HFFc6 (cell line): Measurements from ENCODE around the gene LATS2. TPM values are rescaled to one million over a fixed set of nuclear protein-coding genes. Genes with fewer than 3 reads are reported as not detected.

Source experiments
- DNase-seq: peaks from one replicate; pipeline ENCODE4 v3.0.0-alpha.2; 2018
- H3K27ac Mint-ChIP-seq: 2 replicates; pipeline ENCODE4 v1.8.0; 2020; ENCODE audit warnings: mild to moderate bottlenecking, mixed read lengths
- H3K27me3 Mint-ChIP-seq: 2 replicates; pipeline ENCODE4 v1.8.0; 2021; ENCODE audit warnings: mild to moderate bottlenecking, moderate library complexity, mixed read lengths; ENCODE audit not compliant: insufficient read depth
- H3K36me3 Mint-ChIP-seq: 2 replicates; pipeline ENCODE4 v1.8.0; 2021; ENCODE audit warnings: low read depth, mixed read lengths
- H3K4me1 Mint-ChIP-seq: 2 replicates; pipeline ENCODE4 v1.8.0; 2020; ENCODE audit warnings: low read depth, mixed read lengths
- H3K4me3 Mint-ChIP-seq: 2 replicates; pipeline ENCODE4 v1.8.0; 2020; ENCODE audit warnings: mild to moderate bottlenecking, moderate library complexity, mixed read lengths
- H3K9me3 Mint-ChIP-seq: 2 replicates; pipeline ENCODE4 v1.8.0; 2020; ENCODE audit warnings: mild to moderate bottlenecking, mixed read lengths
- CTCF ChIP-seq: fragments of 200-600 bp; sonication (generic); IDR thresholded peaks from 2 replicates; pipeline ENCODE4 v1.5.0; 2021; ENCODE audit warnings: antibody characterized with exemption, mild to moderate bottlenecking
- total RNA-seq, 6 experiments: library from RNA; stranded (reverse); fragmentation: NEBNext Ultra II Directional; extraction: Animal tissue kit (Norgen Biotek cat#: 25700); gene quantifications; 2 replicates in 1 of 6; 3 replicates in 5 of 6; pipeline ENCODE4 v1.2.3, GENCODE V29; 2021

The LATS2 gene
- total RNA-seq, 6 experiments from 2014 or later = 43.5 to 54.8 (median 44.9) TPM

GRCh38 chr13:20984879-20985278 is 76.5 kb downstream of the LATS2 start:
- Mint-ChIP-seq H3K9me3 (no peaks in the 10 kb centered on the region), H3K27ac (no peak overlapping the region), H3K27me3 (peaks cover 9% of the 10 kb centered on the region; the same call in 1 of the 2 replicates), H3K4me1 (peaks cover 21% of the 10 kb centered on the region), H3K4me3 (no peak overlapping the region), H3K36me3 (peaks cover 56% of the 10 kb centered on the region)
- DNase-seq = no peak
- TF ChIP-seq CTCF = no peak

- peaks cover 56% of the 10 kb centered on the region for H3K36me3 Mint-ChIP-seq
- no peak overlapping the region for H3K27ac Mint-ChIP-seq
- H3K4me3 Mint-ChIP-seq = no peak overlapping the region
- no peaks in the 10 kb centered on the region for H3K9me3 Mint-ChIP-seq
- no peak for TF ChIP-seq CTCF
- H3K27me3 Mint-ChIP-seq = peaks cover 9% of the 10 kb centered on the region; the same call in 1 of the 2 replicates
- peaks cover 21% of the 10 kb centered on the region for H3K4me1 Mint-ChIP-seq
- no peak for DNase-seq
Observed at GRCh38 chr13:20983386-20983785, 78.0 kb downstream of the LATS2 start.

GRCh38 chr13:20981370-20982095 is 79.9 kb downstream of the LATS2 start:
- DNase-seq = no peak
- Mint-ChIP-seq H3K27me3 (peaks cover 9% of the 10 kb centered on the region; the same call in 1 of the 2 replicates), H3K9me3 (no peaks in the 10 kb centered on the region), H3K27ac (no peak overlapping the region), H3K36me3 (peaks cover 56% of the 10 kb centered on the region), H3K4me1 (peaks cover 20% of the 10 kb centered on the region), H3K4me3 (no peak overlapping the region; the same call in 1 of the 2 replicates)
- TF ChIP-seq CTCF = no peak

GRCh38 chr13:20980899-20981298 is 80.5 kb downstream of the LATS2 start:
- Mint-ChIP-seq H3K27ac (no peak overlapping the region), H3K27me3 (peaks cover 9% of the 10 kb centered on the region; the same call in 1 of the 2 replicates), H3K36me3 (peaks cover 56% of the 10 kb centered on the region), H3K4me3 (no peak overlapping the region), H3K4me1 (peaks cover 14% of the 10 kb centered on the region), H3K9me3 (no peaks in the 10 kb centered on the region)
- DNase-seq = no peak
- no peak for TF ChIP-seq CTCF

GRCh38 chr13:20980430-20980829 is 81.0 kb downstream of the LATS2 start:
- H3K27ac Mint-ChIP-seq = no peak overlapping the region
- no peak for DNase-seq
- peaks cover 12% of the 10 kb centered on the region for H3K4me1 Mint-ChIP-seq
- peaks cover 57% of the 10 kb centered on the region for H3K36me3 Mint-ChIP-seq
- TF ChIP-seq CTCF = no peak
- no peak overlapping the region for H3K4me3 Mint-ChIP-seq
- H3K9me3 Mint-ChIP-seq = no peaks in the 10 kb centered on the region
- H3K27me3 Mint-ChIP-seq = peaks cover 9% of the 10 kb centered on the region; the same call in 1 of the 2 replicates
